Measurements from ENCODE around the gene NRL.
"Not testable (repeated sequence)": the region's sequence is repeated elsewhere in the genome, so short reads cannot be mapped to it uniquely, and the experiment has no call there.

- TF ChIP-seq CTCF (conservative IDR thresholded peaks at IDR 0.05); ZFX (IDR thresholded peaks at IDR 0.05): not testable (repeated sequence)
Measured at GRCh38 chr14:24049002-24049401, 65.7 kb downstream of the NRL start.
